ENCODE data around the gene PACSIN2.
"Not testable (repeated sequence)": the region's sequence is repeated elsewhere in the genome, so short reads cannot be mapped to it uniquely, and the experiment has no call there.

DNA sequence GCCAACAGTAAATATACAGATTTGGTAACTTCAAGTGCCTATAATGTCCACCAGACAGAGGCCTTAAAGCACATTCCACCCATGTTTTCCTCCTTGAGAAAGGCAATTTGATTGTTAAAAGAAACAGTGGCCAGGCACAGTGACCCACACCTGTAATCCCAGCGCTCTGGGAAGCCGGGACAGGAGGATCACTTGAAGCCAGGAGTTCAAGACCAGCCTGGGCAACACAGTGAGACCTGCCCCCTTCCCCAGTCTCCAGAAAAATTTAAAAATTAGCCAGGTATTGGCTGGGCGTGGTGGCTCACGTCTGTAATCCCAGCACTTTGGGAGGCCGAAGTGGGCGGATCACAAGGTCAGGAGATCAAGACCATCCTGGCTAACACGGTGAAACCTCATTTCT is 19.3 kb downstream of the PACSIN2 start:
- TF ChIP-seq, protein P1, sequence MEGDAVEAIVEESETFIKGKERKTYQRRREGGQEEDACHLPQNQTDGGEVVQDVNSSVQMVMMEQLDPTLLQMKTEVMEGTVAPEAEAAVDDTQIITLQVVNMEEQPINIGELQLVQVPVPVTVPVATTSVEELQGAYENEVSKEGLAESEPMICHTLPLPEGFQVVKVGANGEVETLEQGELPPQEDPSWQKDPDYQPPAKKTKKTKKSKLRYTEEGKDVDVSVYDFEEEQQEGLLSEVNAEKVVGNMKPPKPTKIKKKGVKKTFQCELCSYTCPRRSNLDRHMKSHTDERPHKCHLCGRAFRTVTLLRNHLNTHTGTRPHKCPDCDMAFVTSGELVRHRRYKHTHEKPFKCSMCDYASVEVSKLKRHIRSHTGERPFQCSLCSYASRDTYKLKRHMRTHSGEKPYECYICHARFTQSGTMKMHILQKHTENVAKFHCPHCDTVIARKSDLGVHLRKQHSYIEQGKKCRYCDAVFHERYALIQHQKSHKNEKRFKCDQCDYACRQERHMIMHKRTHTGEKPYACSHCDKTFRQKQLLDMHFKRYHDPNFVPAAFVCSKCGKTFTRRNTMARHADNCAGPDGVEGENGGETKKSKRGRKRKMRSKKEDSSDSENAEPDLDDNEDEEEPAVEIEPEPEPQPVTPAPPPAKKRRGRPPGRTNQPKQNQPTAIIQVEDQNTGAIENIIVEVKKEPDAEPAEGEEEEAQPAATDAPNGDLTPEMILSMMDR (IDR thresholded peaks at IDR 0.05), result not testable (repeated sequence)
- not testable (repeated sequence) for TF ChIP-seq POLR2A (IDR thresholded peaks at IDR 0.05)

Measured in sigmoid colon (tissue), 3 donors.